Liver (tissue), 9 donors: ENCODE data around the gene FBXL13. TPM values are rescaled to one million over a fixed set of nuclear protein-coding genes. Genes with fewer than 3 reads are reported as not detected.
A peak's percentile ranks its signal among the peaks of the same experiment; 100 is the strongest.

Source experiments
- DNase-seq: peaks from one replicate; pipeline ENCODE4 v3.0.0-alpha.2; 2017; ENCODE audit warnings: low spot score
- H3K27ac ChIP-seq, 2 donors: one replicate each; pipeline ENCODE4 v1.7.0; 2013; ENCODE audit warnings: inconsistent platforms in 2 of 2, low read length in 2 of 2, control low read depth in 1 of 2, low read depth in 1 of 2, mild to moderate bottlenecking in 1 of 2
- H3K27me3 ChIP-seq, 4 donors: one replicate each; pipeline versions ENCODE4 v1.6.1 to v1.7.0; 2013; ENCODE audit warnings: low read length in 3 of 4, inconsistent platforms in 1 of 4, mild to moderate bottlenecking in 1 of 4, moderate library complexity in 1 of 4; ENCODE audit not compliant: control insufficient read depth in 4 of 4, insufficient read depth in 4 of 4
- H3K36me3 ChIP-seq, 4 donors: one replicate each; pipeline versions ENCODE4 v1.6.1 to v1.7.0; 2013; ENCODE audit warnings: low read length in 3 of 4, mild to moderate bottlenecking in 3 of 4, low read depth in 1 of 4, moderate library complexity in 1 of 4; ENCODE audit not compliant: control insufficient read depth in 4 of 4, insufficient read depth in 3 of 4
- H3K4me1 ChIP-seq, 4 donors: one replicate each; pipeline versions ENCODE4 v1.6.1 to v1.7.0; 2013; ENCODE audit warnings: low read length in 3 of 4, mild to moderate bottlenecking in 3 of 4, moderate library complexity in 1 of 4; ENCODE audit not compliant: control insufficient read depth in 4 of 4, insufficient read depth in 4 of 4
- H3K4me3 ChIP-seq, 3 donors: one replicate each; pipeline versions ENCODE4 v1.6.1 to v1.7.0; 2013; ENCODE audit warnings: low read length in 3 of 3, control low read depth in 1 of 3, low read depth in 1 of 3, mild to moderate bottlenecking in 1 of 3
- H3K9ac ChIP-seq, 2 donors: one replicate each; pipeline ENCODE4 v1.7.0; 2013; ENCODE audit warnings: low read length in 2 of 2, mild to moderate bottlenecking in 2 of 2, moderate library complexity in 2 of 2, control low read depth in 1 of 2, low read depth in 1 of 2
- H3K9me3 ChIP-seq, 4 donors: one replicate each; pipeline versions ENCODE4 v1.6.1 to v1.7.0; 2013; ENCODE audit warnings: low read length in 3 of 4; ENCODE audit not compliant: control insufficient read depth in 4 of 4
- CTCF ChIP-seq: fragments of 150-350 bp; IDR thresholded peaks from 2 replicates; pipeline ENCODE4 v1.5.1; 2017; ENCODE audit warnings: improper control_type of control experiment, low read depth, low read length; ENCODE audit not compliant: missing input control
- EGR1 ChIP-seq, 2 donors: IDR thresholded peaks; 2 replicates each; pipeline ENCODE4 v1.6.1; 2016 to 2018; ENCODE audit warnings: antibody characterized with exemption in 2 of 2, low read depth in 2 of 2
- FOXA1 ChIP-seq: IDR thresholded peaks from 2 replicates; pipeline ENCODE4 v1.6.1; 2016; ENCODE audit warnings: antibody characterized with exemption
- FOXA2 ChIP-seq: IDR thresholded peaks from 2 replicates; pipeline ENCODE4 v1.6.1; 2016; ENCODE audit warnings: antibody characterized with exemption
- GABPA ChIP-seq, 2 donors: IDR thresholded peaks in 1 of 2; conservative IDR thresholded peaks in 1 of 2; 2 replicates each; pipeline ENCODE4 v1.6.1; 2016; ENCODE audit warnings: antibody characterized with exemption in 2 of 2, mild to moderate bottlenecking in 1 of 2, moderate library complexity in 1 of 2
- HNF4A ChIP-seq, 2 donors: conservative IDR thresholded peaks; 2 replicates each; pipeline ENCODE4 v1.6.1; 2016; ENCODE audit warnings: antibody characterized with exemption in 2 of 2, mild to moderate bottlenecking in 2 of 2
- HNF4G ChIP-seq: IDR thresholded peaks from 2 replicates; pipeline ENCODE4 v1.6.1; 2016; ENCODE audit warnings: antibody characterized with exemption
- MAX ChIP-seq: IDR thresholded peaks from 2 replicates; pipeline ENCODE4 v1.6.1; 2016; ENCODE audit warnings: antibody characterized with exemption
- NR2F2 ChIP-seq: IDR thresholded peaks from 2 replicates; pipeline ENCODE4 v1.6.1; 2016; ENCODE audit warnings: antibody characterized with exemption
- REST ChIP-seq: IDR thresholded peaks from 2 replicates; pipeline ENCODE4 v1.6.1; 2016; ENCODE audit warnings: antibody characterized with exemption, mild to moderate bottlenecking
- RXRA ChIP-seq, 2 donors: IDR thresholded peaks; 2 replicates each; pipeline ENCODE4 v1.6.1; 2017 to 2018; ENCODE audit warnings: antibody characterized with exemption in 2 of 2, mild to moderate bottlenecking in 1 of 2
- SP1 ChIP-seq: IDR thresholded peaks from 2 replicates; pipeline ENCODE4 v1.6.1; 2018; ENCODE audit warnings: antibody characterized with exemption, mild to moderate bottlenecking
- TAF1 ChIP-seq: conservative IDR thresholded peaks from 2 replicates; pipeline ENCODE4 v1.6.1; 2016; ENCODE audit warnings: antibody characterized with exemption, mild to moderate bottlenecking
- YY1 ChIP-seq: IDR thresholded peaks from 2 replicates; pipeline ENCODE4 v1.6.1; 2016; ENCODE audit warnings: antibody characterized with exemption, mild to moderate bottlenecking
- ZBTB33 ChIP-seq: IDR thresholded peaks from 2 replicates; pipeline ENCODE4 v1.6.1; 2016; ENCODE audit warnings: antibody characterized with exemption
- WGBS: extraction: QIAGEN DNeasy Blood & Tissue Kit; methylation state at CpG from one replicate; pipeline ENCODE4 v1.1.7; 2013; 5-methylcytosine and 5-hydroxymethylcytosine counted together
- polyA plus RNA-seq, 2 donors: library from polyadenylated mRNA; stranded (reverse) in 1 of 2; unstranded in 1 of 2; fragments of 200-250 nt in 1 of 2; fragments of >200 nt in 1 of 2; fragmentation: Nextera tagmentation in 1 of 2; extraction: Ambion mirVana in 1 of 2; gene quantifications; one replicate each; pipeline versions ENCODE4 v1.2.1 to v1.2.3, GENCODE V29; 2013 to 2015
- total RNA-seq, 2 donors: library from RNA; depleted of rRNA; stranded (reverse); fragments of >200 nt; gene quantifications; one replicate each; pipeline ENCODE4 v1.2.3, GENCODE V29; 2014
- donor health status: healthy.
- donor health status: healthy.
- donor health status: healthy.
- donor health status: healthy.
- donor health status: healthy.

Gene FBXL13
- total and polyA plus RNA-seq, 4 donors = 0.03 to 0.75 (median 0.70) TPM; not detected in 1

- H3K36me3 ChIP-seq = no peaks in the 10 kb centered on the region
- no peaks in the 10 kb centered on the region for H3K4me1 ChIP-seq
- no peak overlapping the region for H3K27ac ChIP-seq
- WGBS = 94% methylated on average over 3 of the region's 3 CpGs
- no peak for DNase-seq
- no peak overlapping the region for H3K9ac ChIP-seq
- TF ChIP-seq REST = no peak
- no peak for TF ChIP-seq TAF1
- no peak for TF ChIP-seq ZBTB33
- TF ChIP-seq FOXA1 = no peak
- H3K27me3 ChIP-seq = no peaks in the 10 kb centered on the region
- H3K4me3 ChIP-seq = no peak overlapping the region
- no peaks in the 10 kb centered on the region for H3K9me3 ChIP-seq
These were observed 80.0 kb downstream of the FBXL13 start for GRCh38 chr7:102994567-102994966.

GRCh38 chr7:102993718-102994029 is 80.9 kb downstream of the FBXL13 start:
- H3K27me3 ChIP-seq = no peaks in the 10 kb centered on the region
- no peak overlapping the region for H3K27ac ChIP-seq
- no peak for DNase-seq
- H3K9me3 ChIP-seq = no peaks in the 10 kb centered on the region
- H3K9ac ChIP-seq = no peak overlapping the region
- no peak overlapping the region for H3K4me3 ChIP-seq
- no peaks in the 10 kb centered on the region for H3K36me3 ChIP-seq
- TF ChIP-seq FOXA2 (no peak), HNF4A (conservative IDR thresholded peaks at IDR 0.05) (no peak), TAF1 (no peak), MAX (no peak), GABPA (IDR thresholded peaks at IDR 0.05 in 1 of 2, conservative IDR thresholded peaks at IDR 0.05 in 1 of 2) (no peak)
- H3K4me1 ChIP-seq = no peaks in the 10 kb centered on the region
- 13% methylated on average over 1 of the region's 1 CpG for WGBS

- 30% methylated on average over 2 of the region's 2 CpGs for WGBS
- DNase-seq = no peak
- Histone ChIP-seq H3K4me3 (no peak overlapping the region), H3K9ac (no peak overlapping the region), H3K9me3 (no peaks in the 10 kb centered on the region), H3K36me3 (no peaks in the 10 kb centered on the region), H3K27me3 (no peaks in the 10 kb centered on the region), H3K4me1 (no peaks in the 10 kb centered on the region), H3K27ac (no peak overlapping the region)
- TF ChIP-seq FOXA2 (no peak), MAX (no peak), GABPA (IDR thresholded peaks at IDR 0.05 in 1 of 2, conservative IDR thresholded peaks at IDR 0.05 in 1 of 2) (no peak), TAF1 (peak; percentile 25), FOXA1 (no peak), REST (no peak), EGR1 (IDR thresholded peaks at IDR 0.05; ENCODE audit: low read depth in 2 of 2) (no peak), RXRA (IDR thresholded peaks at IDR 0.05) (no peak), SP1 (no peak), CTCF (no peak), HNF4G (no peak), HNF4A (conservative IDR thresholded peaks at IDR 0.05) (no peak), NR2F2 (no peak), YY1 (no peak)
These were observed 81.5 kb downstream of the FBXL13 start for GRCh38 chr7:102992938-102993717.
